Suppressor macrophage (primary cell): ENCODE data around the gene CLOCK.

Source experiments
- DNase-seq, 4 experiments: peaks; one replicate each; pipeline ENCODE4 v3.0.0-alpha.2; 2020 to 2022

CLOCK gene

DNA sequence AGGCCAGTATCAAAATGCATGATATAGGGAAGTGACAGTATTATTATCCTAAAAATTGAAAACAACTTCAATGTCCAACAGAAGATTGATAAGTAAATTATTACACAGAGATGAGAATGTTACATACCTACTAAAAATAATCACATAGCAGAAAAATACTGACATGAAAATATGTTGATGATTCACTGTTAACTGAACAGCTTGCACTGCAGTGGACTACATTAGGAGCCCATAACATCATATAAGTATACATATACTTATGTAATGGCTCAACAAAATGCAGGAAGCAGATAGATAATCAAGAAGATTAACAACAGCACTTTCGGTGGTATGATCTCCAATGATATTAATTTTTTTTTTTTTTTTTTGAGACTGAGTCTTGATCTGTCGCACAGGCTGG lies 7.1 kb downstream of the CLOCK start:
- no peak for DNase-seq

DNA sequence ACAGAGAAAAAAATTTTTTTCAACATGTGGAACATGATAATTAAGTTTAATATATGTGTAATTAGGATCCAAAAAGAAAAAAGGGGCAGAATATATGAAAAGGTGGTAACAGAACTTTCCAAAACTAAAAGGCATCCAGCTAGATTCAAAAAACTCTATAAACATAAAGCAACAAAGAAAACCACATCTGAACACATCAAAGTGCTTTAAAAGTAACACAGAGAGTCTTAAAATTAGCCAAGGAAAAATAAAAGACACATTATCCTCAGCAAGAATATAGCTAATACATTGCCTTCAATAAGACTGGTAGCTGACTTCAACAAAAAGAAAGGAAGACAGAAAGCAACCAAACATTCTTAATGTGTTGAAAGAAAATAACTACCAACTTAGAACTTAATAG lies 8.2 kb downstream of the CLOCK start:
- DNase-seq, result no peak

DNA sequence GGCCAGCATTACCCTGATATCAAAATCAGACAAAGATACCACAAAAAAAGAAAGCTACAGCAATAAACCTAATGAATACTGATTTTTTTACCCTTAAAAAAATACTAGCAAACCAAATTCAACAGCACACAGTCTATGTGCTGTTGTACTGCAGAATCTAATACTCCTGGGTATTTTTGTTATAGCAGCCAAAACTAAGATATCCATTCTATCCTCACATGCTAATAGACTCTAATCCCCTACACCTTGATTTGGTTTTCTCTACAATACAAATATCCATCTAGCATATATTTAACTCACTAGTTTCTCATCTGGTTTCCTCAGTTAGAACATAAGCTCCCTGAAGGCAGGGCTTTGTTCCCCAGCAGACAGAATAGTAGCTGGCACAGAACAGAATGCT lies 12.4 kb downstream of the CLOCK start:
- DNase-seq, result no peak

DNA sequence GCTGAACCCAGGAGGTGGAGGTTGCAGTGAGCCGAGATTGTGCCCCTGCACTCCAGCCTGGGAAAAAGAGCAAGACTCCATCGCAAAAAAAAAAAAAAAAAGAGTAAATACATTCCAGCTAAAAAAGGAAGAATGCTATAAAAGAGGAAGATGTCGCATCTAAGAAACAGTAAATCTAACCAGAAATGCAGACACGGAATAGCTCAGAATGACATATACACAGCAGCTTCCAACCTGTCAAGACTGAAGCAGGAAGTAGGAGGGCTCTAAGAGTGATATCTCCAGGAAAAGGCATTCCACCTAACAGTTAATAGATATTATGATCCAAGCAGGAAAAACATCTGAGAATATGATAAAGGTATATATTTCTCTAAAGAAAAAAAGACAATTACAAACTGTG lies 16.0 kb downstream of the CLOCK start:
- DNase-seq, result peak in 3 of 4 experiments; percentile 18 to 66 (median 65)

DNA sequence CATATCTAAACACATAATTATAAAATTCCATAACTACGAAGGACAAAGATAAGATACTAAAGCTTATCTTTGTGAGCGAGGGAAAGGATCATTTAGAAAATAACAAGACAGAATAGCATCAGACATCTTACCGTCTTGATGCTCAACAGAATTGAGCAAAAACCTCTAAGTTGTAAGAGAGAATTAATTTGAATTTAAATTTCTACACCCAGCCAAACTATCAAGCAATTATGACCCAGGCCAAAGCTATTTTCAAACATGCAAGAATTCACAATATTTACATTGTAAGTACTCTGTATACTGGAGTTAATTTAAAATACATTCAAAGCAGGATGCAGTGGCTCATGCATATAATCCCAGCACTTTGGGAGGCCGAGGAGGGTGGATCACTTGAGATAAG lies 16.5 kb downstream of the CLOCK start:
- no peak for DNase-seq

DNA sequence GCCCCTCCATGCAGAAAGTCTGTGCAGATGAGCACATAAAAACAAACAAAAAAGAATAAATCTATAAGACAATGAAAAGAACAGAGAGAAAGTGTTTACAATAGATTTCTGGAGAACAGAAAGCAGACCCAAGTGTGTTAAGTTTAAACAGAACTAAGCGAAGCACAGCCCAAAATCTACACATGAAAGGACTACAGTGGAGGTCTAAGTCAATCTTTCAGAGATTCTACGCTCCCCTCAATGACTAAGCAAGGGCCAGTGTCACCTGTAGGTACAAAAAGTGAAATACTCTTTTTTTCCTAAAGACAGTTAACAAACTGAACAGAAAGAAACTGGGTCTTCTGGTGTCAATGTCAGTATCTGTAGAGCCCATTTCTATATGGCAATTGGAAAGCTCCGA lies 18.2 kb downstream of the CLOCK start:
- DNase-seq, result no peak

DNA sequence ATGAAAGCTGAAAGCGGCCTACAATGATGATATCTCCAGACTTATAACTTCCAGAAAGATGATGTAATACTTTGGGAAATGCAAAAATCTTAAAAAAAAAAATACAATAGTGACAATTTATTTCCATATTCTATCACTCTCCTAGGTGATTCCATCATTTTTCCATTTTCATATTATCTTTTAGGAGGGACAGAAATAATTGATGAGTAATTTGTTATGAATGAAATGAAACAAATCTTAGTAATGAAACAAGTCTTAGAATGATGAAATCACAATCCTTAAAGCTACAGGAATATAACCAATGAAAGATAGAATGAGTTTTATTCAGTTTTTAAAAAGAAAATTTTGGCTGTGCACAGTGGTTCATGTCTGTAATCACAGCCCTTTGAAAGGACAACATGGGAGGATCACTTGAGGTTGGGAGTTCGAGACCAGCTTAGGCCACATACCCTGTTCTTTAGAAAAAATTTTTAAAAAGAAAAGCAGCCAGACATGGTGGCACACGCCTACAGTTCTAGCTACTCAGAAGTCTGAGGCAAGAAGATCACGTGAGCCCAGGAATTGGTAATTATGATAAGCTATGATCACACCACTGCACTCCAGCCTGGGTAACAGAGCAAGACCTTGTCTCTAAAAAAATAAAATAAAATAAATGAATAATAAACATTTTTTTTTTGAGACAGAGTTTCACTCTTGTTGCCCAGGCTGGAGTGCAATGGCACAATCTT lies 21.7 kb downstream of the CLOCK start:
- DNase-seq, result peak in 3 of 4 experiments; percentile 4 to 11 (median 10)

DNA sequence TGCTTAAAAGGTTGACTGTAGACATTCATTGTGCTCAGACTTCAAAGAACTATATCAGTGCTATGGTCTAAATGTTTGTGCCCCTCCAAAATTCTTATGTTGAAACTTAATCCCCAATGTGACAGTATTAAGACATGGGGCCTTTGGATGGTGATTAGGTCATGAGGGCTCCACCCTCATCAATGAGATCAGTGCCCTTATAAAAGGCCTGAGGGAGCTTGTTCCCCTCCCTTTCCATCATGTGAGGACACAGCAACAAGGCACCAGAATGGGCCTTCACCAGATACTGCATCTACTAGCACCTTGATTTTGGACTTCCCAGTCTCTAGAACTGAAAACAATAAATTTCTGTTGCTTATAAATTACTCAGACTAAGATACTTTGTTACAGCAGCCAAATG lies 28.3 kb downstream of the CLOCK start:
- no peak for DNase-seq

DNA sequence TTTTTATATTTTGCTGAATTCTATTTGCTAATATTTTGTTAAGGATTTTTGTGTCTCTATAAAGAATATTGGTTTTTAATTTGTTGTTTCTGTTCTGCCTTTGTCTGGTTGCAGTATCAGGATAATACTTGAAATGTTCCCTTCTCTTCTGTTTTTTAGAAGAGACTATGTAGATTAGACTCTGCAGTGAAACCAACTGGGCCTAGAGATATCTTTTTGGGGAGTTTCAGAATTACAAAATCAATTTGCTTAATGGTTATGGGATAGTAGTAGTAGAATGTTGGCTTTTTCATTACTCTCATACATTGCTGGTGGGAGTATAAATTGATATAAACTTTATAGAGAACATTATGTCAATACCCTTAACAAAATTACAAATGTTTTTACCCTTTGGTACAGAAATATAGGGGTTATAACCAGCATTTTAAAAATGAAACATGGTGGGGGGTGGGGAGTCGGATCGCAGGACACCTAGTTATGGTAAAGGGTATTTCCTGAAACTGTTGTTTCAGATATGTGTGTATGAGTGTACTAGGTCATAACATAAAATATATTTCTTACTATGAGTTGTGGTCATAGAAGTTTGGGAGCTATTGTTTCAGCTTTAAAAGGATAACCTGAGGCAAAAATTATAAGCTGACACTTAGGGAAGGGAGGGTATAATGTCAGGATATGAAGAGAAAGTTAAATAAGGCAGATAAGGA lies 29.0 kb downstream of the CLOCK start:
- no peak for DNase-seq

DNA sequence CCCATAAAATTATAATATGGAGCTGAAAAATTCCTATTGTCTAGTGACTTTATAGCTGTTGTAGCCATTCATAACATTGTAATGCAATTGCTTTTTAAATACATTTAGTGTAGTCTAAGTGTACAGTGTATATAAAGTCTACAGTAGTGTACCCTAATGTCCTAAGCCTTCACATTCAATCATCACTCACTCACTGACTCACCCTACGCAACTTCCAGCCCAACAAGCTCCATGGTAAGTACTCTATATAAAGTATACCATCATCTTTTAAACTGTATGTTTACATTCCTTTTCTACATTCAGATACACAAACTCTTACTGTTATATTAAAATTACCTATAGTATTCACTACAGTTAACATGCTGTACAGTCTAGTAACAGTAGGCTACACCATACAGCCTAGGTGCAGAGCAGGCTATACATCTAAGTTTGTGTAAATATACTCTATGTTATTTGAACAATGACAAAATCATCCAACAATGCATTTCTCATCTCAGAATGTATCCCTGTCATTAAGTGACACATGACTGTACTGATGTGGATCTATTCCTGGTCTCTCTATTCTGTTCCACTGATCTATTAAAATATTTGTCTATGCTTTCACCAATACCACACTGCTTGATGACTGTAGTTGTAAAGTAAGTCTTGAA lies 33.7 kb downstream of the CLOCK start:
- no peak for DNase-seq

DNA sequence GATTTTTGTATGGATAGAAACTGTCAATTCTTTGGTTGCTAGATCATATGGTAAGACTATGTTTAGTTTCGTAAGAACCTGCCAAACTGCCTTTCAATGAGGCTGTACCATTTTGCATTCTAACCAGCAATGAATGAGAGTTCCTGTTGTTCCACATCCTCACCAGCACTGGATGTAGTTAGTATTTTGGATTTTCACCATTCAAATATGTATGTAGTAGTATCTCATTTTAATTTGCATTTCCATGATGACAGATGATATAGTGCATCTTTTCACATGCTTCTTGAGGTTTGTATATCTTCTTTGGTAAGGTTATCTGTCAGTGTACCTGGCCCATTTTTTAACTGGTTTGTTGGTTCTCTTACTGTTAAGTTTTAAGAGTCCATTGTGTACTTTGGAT lies 34.6 kb downstream of the CLOCK start:
- no peak for DNase-seq

DNA sequence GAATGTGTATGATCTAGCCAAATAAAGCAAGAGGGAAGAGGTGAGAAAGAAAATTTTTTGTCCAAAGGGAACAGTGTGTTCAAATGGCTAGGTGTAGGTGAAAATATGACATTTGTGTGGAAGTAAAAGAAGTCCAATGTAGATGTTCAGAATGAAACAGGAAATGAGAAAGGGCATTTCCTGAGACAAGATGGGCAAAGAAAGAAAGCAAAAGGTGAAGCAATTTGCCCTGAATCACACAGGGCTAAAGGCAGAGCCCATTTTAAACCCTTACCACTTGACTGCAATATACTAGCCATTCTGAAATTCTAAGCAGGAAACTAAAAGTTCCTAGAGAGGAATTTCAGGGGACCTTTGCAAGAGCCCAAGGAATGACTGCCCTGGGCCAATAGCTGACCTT lies 36.0 kb downstream of the CLOCK start:
- DNase-seq, result no peak

DNA sequence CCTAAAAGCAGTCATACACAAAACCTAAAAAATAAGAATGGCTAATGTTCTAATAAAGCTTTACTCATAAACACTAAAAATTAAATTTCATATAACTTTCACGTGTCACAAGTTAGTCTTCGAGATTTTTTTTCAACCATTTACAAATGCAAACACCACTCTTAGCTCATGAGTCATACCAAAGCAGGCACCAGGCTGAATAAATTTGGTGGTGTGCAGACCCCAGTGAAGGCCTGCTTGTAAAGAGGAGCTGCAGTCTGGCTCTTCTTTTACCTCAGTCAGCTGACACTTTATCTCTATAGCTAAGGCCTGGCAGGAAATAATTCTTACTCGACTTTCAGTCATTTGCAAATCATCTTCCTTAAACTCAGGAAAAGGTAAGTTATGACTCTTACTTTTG lies 37.4 kb downstream of the CLOCK start:
- no peak for DNase-seq

DNA sequence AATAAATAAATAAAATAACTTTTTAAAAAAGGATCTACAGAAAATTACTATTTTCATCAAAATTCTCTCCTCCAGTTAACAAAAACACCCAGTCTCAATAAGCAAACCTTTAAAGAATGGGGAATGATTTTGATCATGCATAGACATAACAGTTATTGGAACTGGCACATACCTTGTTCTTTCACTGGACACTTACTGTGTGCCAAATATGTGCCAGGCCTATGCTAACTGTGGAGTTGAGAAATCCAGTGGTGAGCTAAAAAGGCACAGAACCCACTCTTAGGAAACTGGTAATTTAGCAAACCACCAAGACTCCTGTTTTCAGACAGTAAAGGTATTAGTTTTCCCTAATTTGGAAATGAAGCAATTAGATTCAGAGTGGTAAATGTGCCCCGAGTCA lies 39.1 kb downstream of the CLOCK start:
- no peak for DNase-seq

DNA sequence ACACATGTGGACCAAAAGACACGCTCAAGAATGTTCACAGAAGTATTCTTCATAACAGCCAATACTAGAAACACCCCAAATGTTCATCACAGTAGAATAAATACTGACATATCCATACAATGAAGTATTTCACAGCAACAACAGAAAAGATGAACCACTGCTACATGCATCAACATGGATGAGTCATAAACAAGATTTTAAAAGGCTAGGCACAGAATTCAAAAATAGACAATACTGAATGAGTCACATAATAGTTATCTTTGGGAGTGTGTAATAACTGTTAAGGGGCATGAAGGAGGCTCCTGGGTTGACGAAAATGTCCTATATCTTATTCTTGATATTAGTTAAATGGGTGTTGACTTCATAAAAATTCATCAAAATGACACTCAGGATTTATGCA lies 43.5 kb downstream of the CLOCK start:
- DNase-seq, result peak in 2 of 4 experiments; percentile 15 to 22

DNA sequence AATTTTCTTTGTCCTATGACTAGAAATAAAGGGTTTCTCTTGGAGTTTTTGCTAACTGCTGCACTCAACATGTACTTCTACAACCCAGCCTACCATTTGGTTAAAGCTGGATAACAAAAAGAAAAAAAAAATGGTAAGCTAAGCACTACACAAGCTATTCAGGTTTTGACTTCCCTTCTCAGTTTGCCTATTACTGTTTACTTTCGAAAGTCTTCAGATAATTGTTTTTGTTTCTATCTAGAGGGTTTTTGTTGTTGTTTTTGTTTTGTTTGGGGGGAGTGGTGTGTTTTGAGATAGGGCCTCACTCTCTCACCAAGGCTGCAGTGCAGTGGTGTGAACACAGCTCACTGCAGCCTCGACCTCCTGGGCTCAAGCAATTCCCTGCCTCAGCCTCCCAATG lies 46.6 kb downstream of the CLOCK start:
- DNase-seq, result no peak

DNA sequence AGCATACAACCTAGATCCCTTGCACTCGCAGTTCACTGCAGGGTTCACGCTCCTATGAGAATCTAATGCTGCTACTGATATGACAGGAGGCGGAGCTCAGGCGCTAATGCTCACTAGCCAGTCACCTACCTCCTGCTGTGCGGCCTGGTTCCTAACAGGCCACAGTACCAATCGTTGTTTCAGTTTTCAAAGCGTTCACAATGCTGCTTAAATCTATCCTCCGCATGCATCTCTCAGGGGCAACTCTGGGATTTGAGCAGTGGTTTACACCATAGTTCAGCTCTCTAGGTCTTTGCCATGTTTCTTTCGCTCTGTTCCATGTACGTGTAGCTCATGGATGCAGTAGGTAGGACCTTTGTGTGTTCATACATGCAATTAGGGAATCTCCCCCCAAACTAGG lies 47.2 kb downstream of the CLOCK start:
- no peak for DNase-seq

DNA sequence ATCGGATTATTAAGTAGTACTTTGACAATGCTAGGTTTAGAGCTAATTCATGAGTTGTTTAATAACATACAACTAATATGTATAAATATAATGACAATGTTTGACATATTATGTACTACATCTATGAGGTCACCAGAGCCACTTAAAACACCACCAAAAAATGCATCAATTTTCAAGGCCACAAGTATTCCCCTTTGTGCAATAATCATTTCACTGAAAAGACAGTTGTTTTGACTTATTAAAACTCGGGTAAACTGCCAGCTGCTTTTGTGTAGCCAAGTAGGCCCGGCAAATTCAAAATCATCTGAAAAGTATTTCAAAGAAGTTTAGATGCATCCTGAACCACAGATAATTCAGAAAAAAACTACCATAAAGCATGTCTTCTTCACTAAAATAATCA lies 48.7 kb downstream of the CLOCK start:
- DNase-seq, result no peak

DNA sequence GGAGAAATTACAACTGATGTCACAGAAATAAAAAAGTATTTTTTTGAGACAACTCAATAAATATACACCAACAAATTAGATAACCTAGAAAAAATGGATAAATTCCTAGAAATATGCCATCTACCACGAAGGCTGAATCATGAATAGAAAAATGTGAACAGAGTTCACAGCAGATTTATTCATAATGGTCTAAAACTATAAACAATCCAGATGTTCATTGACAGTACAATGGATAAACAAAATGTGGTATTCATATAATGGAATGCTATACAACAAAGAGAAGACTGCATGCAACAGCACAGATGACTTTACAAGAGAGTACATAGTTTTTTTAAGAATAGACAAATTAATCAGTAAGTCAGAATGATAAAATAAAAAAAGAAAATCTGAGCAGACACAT lies 55.2 kb downstream of the CLOCK start:
- no peak for DNase-seq

DNA sequence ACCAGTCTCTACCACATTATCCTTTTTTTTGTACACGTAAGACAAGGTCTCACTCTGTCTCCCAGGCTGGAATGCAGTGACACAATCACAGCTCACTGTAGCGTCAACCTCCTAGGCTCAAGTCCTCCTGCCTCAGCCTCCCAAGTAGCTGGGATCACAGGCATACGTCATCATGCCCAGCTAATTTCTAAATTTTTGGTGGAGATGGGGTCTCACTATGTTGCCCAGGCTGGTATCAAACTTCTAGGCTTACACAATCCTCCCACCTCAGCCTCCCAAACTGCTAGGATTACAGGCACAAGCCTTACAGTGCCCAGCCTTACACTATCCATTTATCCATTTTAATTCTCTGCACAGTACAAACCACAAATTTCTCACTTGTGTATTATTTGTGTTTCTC lies 58.0 kb downstream of the CLOCK start:
- DNase-seq, result no peak

DNA sequence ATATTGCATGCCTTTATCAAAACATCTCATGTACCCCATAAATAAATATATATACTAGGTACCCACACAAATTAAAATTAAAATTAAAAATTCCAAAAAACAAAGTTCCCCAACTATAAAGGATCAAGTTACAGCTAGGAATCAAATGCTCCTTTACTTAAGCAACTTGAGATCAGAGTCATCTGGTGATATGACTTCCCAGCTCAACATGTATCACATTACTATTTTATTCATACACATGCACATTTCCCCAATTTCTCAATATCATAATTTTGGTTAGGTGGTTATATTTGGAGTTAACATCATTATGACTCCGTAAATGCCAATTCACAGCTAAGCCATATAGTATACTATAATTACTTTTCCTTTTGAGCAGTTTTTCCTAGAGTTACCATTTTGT lies 60.9 kb downstream of the CLOCK start:
- no peak for DNase-seq

DNA sequence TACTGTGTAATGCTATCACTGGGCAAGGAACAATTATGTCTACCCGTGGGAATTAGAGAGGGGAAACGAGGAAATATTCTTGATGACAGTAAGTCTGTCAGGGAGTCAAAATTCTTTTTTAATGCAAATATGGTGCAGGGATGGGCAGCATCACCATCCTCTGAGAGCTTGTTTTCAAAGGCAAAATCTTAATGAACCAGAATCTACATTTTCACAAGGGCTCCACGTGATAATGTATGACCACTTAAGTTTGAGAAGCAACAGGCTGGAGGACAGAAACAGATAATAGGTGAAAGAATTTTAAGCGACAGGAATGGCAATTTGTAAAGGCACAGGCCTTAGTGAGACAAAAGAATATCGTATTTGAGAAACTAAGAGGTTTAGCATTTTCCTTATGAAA lies 63.4 kb downstream of the CLOCK start:
- no peak for DNase-seq

DNA sequence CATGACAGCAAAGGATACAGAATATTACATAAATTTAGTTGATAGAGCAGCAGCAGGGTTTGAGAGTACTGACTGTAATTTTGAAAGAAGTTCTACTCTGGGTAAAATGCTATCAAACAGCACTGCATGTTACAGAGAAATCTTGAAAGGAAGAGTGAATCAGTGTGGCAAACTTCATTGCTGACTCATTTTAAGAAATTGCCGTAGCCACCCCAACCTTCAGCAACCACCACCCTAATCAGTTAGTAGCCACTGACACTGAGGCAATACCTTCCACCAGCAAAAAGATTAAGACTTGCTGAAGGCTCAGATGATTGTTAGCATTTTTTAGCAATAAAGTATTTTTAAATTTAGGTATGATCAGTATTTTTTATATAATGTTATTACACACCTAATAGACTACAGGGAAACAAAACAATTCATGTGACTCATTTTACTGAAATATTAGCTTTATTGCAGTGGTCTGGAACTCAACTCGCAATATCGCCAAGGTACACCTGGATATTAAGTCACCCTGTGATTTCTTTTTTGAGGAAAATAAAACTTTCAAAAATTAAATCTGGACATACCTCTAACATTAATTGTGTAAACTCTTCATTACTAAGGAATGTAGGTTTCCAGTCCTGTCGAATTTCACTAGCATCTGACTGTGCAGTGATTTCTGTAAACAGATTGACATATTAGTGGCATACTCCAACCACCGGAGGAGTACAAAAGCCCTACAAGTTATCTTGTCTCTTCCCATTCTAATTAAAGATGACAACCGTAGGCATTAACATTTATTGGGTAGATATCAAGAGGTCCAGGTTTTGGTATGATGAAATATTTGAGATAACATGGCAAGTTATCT lies 71.1 kb downstream of the CLOCK start:
- DNase-seq, result no peak
